MCF 10A (cell line): ENCODE results near the gene CCDC59. TPM values are rescaled to one million over a fixed set of nuclear protein-coding genes. Genes with fewer than 3 reads are reported as not detected.

Experiments
- BruUV-seq: library from RNA; stranded (reverse); fragments of 400-500 nt; replicated peaks from 2 replicates; lab custom pipeline; 2021; lab: Mats Ljungman, UMichigan
- CTCF ChIA-PET: fragments of 300-600 bp; sonication (Branson Sonifier 250); formaldehyde crosslinking; extraction: SDS; loops from one replicate; lab custom pipeline; 2021; ENCODE audit warnings: antibody characterized with exemption, inconsistent platforms; lab: Yijun Ruan, JAX
- POLR2A ChIA-PET: fragments of 300-600, 350-650 bp; sonication (Branson Sonifier 250); formaldehyde crosslinking; extraction: SDS; loops from one replicate; lab custom pipeline; 2020; ENCODE audit warnings: antibody characterized with exemption, inconsistent platforms; lab: Yijun Ruan, JAX
- DNase-seq: peaks from one replicate; pipeline ENCODE4 v3.0.0-alpha.2; 2018; ENCODE audit not compliant: unreplicated experiment
- H3K27ac Mint-ChIP-seq: one replicate; pipeline ENCODE4 v1.8.0; 2022; ENCODE audit warnings: mild to moderate bottlenecking, low read depth, mixed read lengths; ENCODE audit not compliant: unreplicated experiment
- H3K27me3 Mint-ChIP-seq: one replicate; pipeline ENCODE4 v1.8.0; 2022; ENCODE audit warnings: mixed read lengths; ENCODE audit not compliant: insufficient read depth, unreplicated experiment
- H3K36me3 Mint-ChIP-seq: one replicate; pipeline ENCODE4 v1.8.0; 2022; ENCODE audit warnings: mild to moderate bottlenecking, moderate library complexity, mixed read lengths; ENCODE audit not compliant: insufficient read depth, unreplicated experiment
- H3K4me1 Mint-ChIP-seq: one replicate; pipeline ENCODE4 v1.8.0; 2022; ENCODE audit warnings: mixed read lengths; ENCODE audit not compliant: insufficient read depth, unreplicated experiment
- H3K4me3 Mint-ChIP-seq: one replicate; pipeline ENCODE4 v1.8.0; 2022; ENCODE audit warnings: mild to moderate bottlenecking, moderate library complexity, mixed read lengths; ENCODE audit not compliant: unreplicated experiment
- H3K9me3 Mint-ChIP-seq: one replicate; pipeline ENCODE4 v1.8.0; 2022; ENCODE audit warnings: mixed read lengths; ENCODE audit not compliant: unreplicated experiment
- intact Hi-C: fragments of 100-400 bp; cut with micrococcal nuclease; formaldehyde crosslinking; loops from 2 replicates; pipeline ENCODE4 v1.14.1; 2022
- total RNA-seq: library from RNA; stranded (reverse); gene quantifications from 2 replicates; pipeline ENCODE4 v1.2.3, GENCODE V29; 2022
- TF ChIP-seq, protein P1 (sequence below): fragments of 200-600 bp; IDR thresholded peaks from one replicate; pipeline ENCODE4 v1.8.0; 2022; ENCODE audit warnings: antibody characterized with exemption, mild to moderate bottlenecking; ENCODE audit not compliant: unreplicated experiment

CCDC59 gene
- total RNA-seq, 1 experiment from 2014 or later, result 85.7 TPM

DNA sequence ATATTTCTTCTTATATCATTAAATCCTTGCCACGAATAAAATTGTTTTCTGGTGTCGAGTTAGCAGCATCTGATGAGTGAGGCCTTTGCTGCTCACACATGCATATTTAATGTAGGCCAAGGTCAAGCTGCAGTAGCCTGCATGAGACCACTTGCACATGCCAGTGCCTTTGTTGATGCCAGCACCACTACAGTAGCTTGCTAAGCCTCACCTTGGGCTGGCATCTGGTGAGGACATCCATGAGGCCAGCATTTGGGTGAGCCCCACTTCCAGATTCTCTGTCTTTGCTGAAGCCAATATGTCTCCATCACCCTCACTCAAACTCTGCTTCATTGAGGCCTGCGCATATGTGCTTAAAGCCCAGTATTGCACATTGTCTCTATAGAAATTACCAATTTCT, 8.0 kb downstream of the CCDC59 start:
- no peaks in the 10 kb centered on the region for H3K9me3 Mint-ChIP-seq
- H3K4me3 Mint-ChIP-seq, result no peak overlapping the region
- POLR2A ChIA-PET, result no interaction called here
- TF ChIP-seq, protein P1, sequence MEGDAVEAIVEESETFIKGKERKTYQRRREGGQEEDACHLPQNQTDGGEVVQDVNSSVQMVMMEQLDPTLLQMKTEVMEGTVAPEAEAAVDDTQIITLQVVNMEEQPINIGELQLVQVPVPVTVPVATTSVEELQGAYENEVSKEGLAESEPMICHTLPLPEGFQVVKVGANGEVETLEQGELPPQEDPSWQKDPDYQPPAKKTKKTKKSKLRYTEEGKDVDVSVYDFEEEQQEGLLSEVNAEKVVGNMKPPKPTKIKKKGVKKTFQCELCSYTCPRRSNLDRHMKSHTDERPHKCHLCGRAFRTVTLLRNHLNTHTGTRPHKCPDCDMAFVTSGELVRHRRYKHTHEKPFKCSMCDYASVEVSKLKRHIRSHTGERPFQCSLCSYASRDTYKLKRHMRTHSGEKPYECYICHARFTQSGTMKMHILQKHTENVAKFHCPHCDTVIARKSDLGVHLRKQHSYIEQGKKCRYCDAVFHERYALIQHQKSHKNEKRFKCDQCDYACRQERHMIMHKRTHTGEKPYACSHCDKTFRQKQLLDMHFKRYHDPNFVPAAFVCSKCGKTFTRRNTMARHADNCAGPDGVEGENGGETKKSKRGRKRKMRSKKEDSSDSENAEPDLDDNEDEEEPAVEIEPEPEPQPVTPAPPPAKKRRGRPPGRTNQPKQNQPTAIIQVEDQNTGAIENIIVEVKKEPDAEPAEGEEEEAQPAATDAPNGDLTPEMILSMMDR, result no peak
- no TSS peak for BruUV-seq
- no peaks in the 10 kb centered on the region for H3K27me3 Mint-ChIP-seq
- intact Hi-C loops, result no loop called here
- H3K4me1 Mint-ChIP-seq, result no peaks in the 10 kb centered on the region
- no peak overlapping the region for H3K27ac Mint-ChIP-seq
- no peak for DNase-seq
- H3K36me3 Mint-ChIP-seq, result peaks cover 53% of the 10 kb centered on the region
- CTCF ChIA-PET, result interaction anchor here (1.5 kb wide), 1 partner anchor 8 kb away, joined by 14 read pairs; the partner anchor contains the start of genes CCDC59 and METTL25

DNA sequence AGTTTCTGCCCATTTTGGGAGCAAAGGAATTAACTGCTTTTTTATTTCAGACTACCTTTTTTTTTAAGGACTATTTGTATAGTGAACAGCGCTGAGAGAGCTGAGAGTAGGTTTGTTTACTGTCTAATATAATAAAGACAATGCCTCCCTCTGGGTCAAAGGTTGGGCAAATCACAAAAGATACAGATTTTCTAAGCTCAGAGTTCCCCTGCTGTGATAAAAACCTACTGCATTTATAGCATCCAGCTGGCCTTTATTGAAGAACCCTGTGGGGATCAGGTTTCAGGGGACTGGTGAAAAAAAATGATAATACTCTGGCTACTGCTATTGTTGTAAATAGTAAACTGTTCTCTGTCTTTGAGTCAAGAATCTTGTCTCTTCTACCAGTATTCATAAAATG, 28.7 kb downstream of the CCDC59 start:
- Mint-ChIP-seq H3K4me3 (no peak overlapping the region), H3K27me3 (no peaks in the 10 kb centered on the region), H3K4me1 (no peaks in the 10 kb centered on the region), H3K36me3 (no peaks in the 10 kb centered on the region), H3K9me3 (no peaks in the 10 kb centered on the region), H3K27ac (no peak overlapping the region)
- ChIA-PET CTCF (interaction anchor here (0.9 to 1.3 kb wide), 2 partner anchors 29 to 685 kb away, joined by 4 to 5 read pairs; partner anchors contain the start of genes CCDC59 and METTL25), POLR2A (no interaction called here)
- peak; percentile 1 for DNase-seq
- BruUV-seq, result no TSS peak
- intact Hi-C loops, result no loop called here
- TF ChIP-seq, protein P1, result no peak

DNA sequence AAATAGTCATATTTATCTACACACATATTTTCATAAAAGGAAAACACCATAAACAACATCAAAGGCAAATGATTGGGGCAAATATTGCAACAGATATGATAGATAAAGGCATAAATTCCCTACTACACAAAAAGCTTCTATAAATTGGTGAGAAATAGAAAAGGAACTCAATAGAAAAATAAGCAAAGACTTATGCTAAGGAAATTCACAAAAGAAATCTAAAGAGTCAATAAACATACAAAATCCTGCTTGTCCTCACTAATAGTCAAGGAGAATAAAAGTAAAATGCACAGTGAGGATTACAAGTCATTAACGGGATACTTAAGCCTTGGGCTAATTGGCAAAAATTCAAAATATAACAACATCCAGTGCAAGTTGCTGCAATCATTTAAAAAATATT, 30.3 kb downstream of the CCDC59 start:
- H3K27me3 Mint-ChIP-seq, result no peaks in the 10 kb centered on the region

DNA sequence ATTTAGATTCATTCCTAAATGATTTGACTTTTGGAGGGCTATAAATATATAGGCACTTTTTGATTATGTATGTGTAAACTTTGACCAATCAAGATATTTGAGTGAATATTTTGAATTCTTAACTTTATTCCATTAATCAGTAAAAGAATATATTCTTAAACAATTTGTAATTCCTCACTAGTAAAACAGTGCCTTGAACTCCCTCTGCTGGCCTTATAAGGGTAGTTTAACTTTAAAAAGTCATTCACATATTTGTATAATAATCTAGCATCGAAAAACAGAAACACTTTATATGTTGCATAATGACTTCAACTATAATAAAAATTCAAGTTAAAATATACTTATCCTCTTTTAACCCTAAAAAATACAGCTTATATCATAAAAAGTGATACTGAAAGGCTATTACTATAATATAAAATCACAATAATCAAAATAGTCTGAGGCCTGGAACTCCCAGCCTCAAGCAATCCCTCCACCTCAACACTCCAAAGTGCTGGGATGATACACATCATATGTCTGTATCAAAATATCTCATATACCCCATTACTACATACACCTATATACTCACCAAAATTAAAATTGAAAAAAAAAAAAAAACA, 31.2 kb downstream of the CCDC59 start:
- intact Hi-C loops, result loop anchor here (1.0 to 2.0 kb wide), 2 partner anchors 530 to 683 kb away; no protein-coding TSS in a partner anchor
- Mint-ChIP-seq H3K36me3 (no peaks in the 10 kb centered on the region), H3K27me3 (no peaks in the 10 kb centered on the region), H3K4me1 (no peaks in the 10 kb centered on the region), H3K9me3 (no peaks in the 10 kb centered on the region), H3K4me3 (no peak overlapping the region), H3K27ac (no peak overlapping the region)
- TF ChIP-seq, protein P1, result peak; percentile 55
- CTCF ChIA-PET, result interaction anchor here (0.9 to 2.7 kb wide), 3 partner anchors 359 to 682 kb away, joined by 3 to 23 read pairs (median 4); no protein-coding TSS in a partner anchor
- POLR2A ChIA-PET, result no interaction called here
- peak; percentile 54 for DNase-seq
- no TSS peak for BruUV-seq

More for the DNA sequence above, 30.3 kb downstream of the CCDC59 start:
- Mint-ChIP-seq H3K4me1 (no peaks in the 10 kb centered on the region), H3K4me3 (no peak overlapping the region), H3K36me3 (no peaks in the 10 kb centered on the region), H3K9me3 (no peaks in the 10 kb centered on the region), H3K27ac (no peak overlapping the region)
- ChIA-PET CTCF (interaction anchor here (0.9 to 2.7 kb wide), 2 partner anchors 488 to 683 kb away, joined by 4 to 23 read pairs; no protein-coding TSS in a partner anchor), POLR2A (no interaction called here)
- intact Hi-C loops, result loop anchor here (1.0 to 2.0 kb wide), 2 partner anchors 531 to 684 kb away; no protein-coding TSS in a partner anchor
- no peak for DNase-seq
- TF ChIP-seq, protein P1, result no peak
- BruUV-seq, result no TSS peak
